ENCODE results near the gene ADARB2. TPM values are rescaled to one million over a fixed set of nuclear protein-coding genes. Genes with fewer than 3 reads are reported as not detected.

The ADARB2 gene
- total and polyA plus RNA-seq, 3 donors from 2014 or later = 8.5 to 13.0 (median 10.4) TPM

GRCh38 chr10:1762076-1762475 lies 24.8 kb upstream of the ADARB2 start:
- Histone ChIP-seq H3K36me3 (ENCODE audit: low read depth, missing control alignments) (no peaks in the 10 kb centered on the region), H3K4me1 (no peaks in the 10 kb centered on the region), H3K27me3 (no peaks in the 10 kb centered on the region), H3K4me3 (no peak overlapping the region), H3K27ac (no peak overlapping the region), H3K9me3 (no peaks in the 10 kb centered on the region)
- no peak for DNase-seq
- intact Hi-C loops (cut with DNase I; ENCODE audit: low total_unique reads) = no loop called here
- TF ChIP-seq CTCF (IDR thresholded peaks at IDR 0.05) (no peak), POLR2A (IDR thresholded peaks at IDR 0.05) (no peak)
- WGBS, 2 donors = 69 to 74% methylated on average over 8 of the region's 8 CpGs

GRCh38 chr10:1754506-1755153 lies 17.3 kb upstream of the ADARB2 start:
- no peaks in the 10 kb centered on the region for H3K9me3 ChIP-seq
- no peak overlapping the region for H3K4me3 ChIP-seq
- no peak overlapping the region for H3K27ac ChIP-seq
- peaks cover 2% of the 10 kb centered on the region for H3K4me1 ChIP-seq
- intact Hi-C loops (cut with DNase I; ENCODE audit: low total_unique reads) = no loop called here
- 27 to 37% methylated on average over 18 to 19 of the region's 19 CpGs for WGBS, 2 donors
- no peak for DNase-seq
- no peaks in the 10 kb centered on the region for H3K27me3 ChIP-seq
- H3K36me3 ChIP-seq (ENCODE audit: low read depth, missing control alignments) = no peaks in the 10 kb centered on the region
- TF ChIP-seq CTCF (IDR thresholded peaks at IDR 0.05) (no peak), POLR2A (IDR thresholded peaks at IDR 0.05) (no peak)

- no peak for DNase-seq
- intact Hi-C loops (cut with DNase I; ENCODE audit: low total_unique reads) = no loop called here
- Histone ChIP-seq H3K4me1 (peaks cover 2% of the 10 kb centered on the region), H3K27me3 (no peaks in the 10 kb centered on the region), H3K9me3 (no peaks in the 10 kb centered on the region), H3K27ac (no peak overlapping the region), H3K4me3 (no peak overlapping the region), H3K36me3 (ENCODE audit: low read depth, missing control alignments) (no peaks in the 10 kb centered on the region)
- TF ChIP-seq CTCF (IDR thresholded peaks at IDR 0.05) = no peak
These were observed 14.8 kb upstream of the ADARB2 start for GRCh38 chr10:1752153-1752552.

- no peak for TF ChIP-seq CTCF (IDR thresholded peaks at IDR 0.05)
- TF ChIP-seq POLR2A (IDR thresholded peaks at IDR 0.05) = no peak
- H3K9me3 ChIP-seq = no peaks in the 10 kb centered on the region
- no peak for DNase-seq
- H3K27me3 ChIP-seq = no peaks in the 10 kb centered on the region
- no peak overlapping the region for H3K4me3 ChIP-seq
- no peaks in the 10 kb centered on the region for H3K4me1 ChIP-seq
- intact Hi-C loops (cut with DNase I; ENCODE audit: low total_unique reads) = no loop called here
- WGBS, 2 donors = 87 to 90% methylated on average over 5 of the region's 5 CpGs
- no peaks in the 10 kb centered on the region for H3K36me3 ChIP-seq (ENCODE audit: low read depth, missing control alignments)
- H3K27ac ChIP-seq = no peak overlapping the region
These were observed 10.3 kb upstream of the ADARB2 start for GRCh38 chr10:1747590-1748157.

- no peak for DNase-seq
- intact Hi-C loops (cut with DNase I; ENCODE audit: low total_unique reads) = no loop called here
- H3K4me3 ChIP-seq = no peak overlapping the region
- no peak for TF ChIP-seq POLR2A (IDR thresholded peaks at IDR 0.05)
- no peak for TF ChIP-seq CTCF (IDR thresholded peaks at IDR 0.05)
- no peak overlapping the region for H3K27ac ChIP-seq
- no peaks in the 10 kb centered on the region for H3K4me1 ChIP-seq
- no peaks in the 10 kb centered on the region for H3K27me3 ChIP-seq
- H3K36me3 ChIP-seq (ENCODE audit: low read depth, missing control alignments) = no peaks in the 10 kb centered on the region
- WGBS, 2 donors = 92 to 96% methylated on average over 25 of the region's 25 CpGs
- no peaks in the 10 kb centered on the region for H3K9me3 ChIP-seq
These were observed 9.5 kb upstream of the ADARB2 start for GRCh38 chr10:1746796-1747195.

Data from testis (tissue), 3 donors.